Body of pancreas (tissue), 4 donors: Measurements from ENCODE around the gene ITGAV.

Experiments
- POLR2A ChIP-seq, 3 donors: fragments of 450-650 bp; IDR thresholded peaks; one replicate each; pipeline ENCODE4 v1.6.1; 2016; ENCODE audit warnings: antibody characterized with exemption in 3 of 3, mild to moderate bottlenecking in 2 of 3
- TF ChIP-seq, protein P1 (sequence below), 7 experiments: fragments of 450-650 bp in 4 of 7; fragments of 200-600 bp in 3 of 7; sonication (generic) in 3 of 7; IDR thresholded peaks; one replicate each; pipeline ENCODE4 v1.5.1; 2016 to 2019; ENCODE audit warnings: antibody characterized with exemption in 7 of 7

DNA sequence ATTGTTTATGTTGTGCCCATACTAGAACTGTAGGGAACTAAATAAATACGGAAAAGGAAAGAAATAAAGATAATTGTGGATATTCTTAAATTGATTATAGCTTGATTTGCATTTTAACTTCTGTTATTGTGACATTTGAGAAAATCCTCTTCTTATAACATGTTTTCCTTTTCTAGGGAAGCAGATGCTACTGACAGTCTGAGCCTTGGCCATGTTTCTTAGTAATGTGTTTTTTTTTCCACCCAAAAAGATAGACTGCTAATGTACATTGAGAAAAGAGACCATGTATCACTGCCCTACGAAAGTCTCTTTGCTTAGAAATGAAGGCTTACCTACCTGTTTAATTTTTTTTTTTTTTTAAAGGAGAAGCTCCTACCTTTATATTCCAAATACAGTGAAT lies 22.2 kb downstream of the ITGAV start:
- TF ChIP-seq, protein P1, sequence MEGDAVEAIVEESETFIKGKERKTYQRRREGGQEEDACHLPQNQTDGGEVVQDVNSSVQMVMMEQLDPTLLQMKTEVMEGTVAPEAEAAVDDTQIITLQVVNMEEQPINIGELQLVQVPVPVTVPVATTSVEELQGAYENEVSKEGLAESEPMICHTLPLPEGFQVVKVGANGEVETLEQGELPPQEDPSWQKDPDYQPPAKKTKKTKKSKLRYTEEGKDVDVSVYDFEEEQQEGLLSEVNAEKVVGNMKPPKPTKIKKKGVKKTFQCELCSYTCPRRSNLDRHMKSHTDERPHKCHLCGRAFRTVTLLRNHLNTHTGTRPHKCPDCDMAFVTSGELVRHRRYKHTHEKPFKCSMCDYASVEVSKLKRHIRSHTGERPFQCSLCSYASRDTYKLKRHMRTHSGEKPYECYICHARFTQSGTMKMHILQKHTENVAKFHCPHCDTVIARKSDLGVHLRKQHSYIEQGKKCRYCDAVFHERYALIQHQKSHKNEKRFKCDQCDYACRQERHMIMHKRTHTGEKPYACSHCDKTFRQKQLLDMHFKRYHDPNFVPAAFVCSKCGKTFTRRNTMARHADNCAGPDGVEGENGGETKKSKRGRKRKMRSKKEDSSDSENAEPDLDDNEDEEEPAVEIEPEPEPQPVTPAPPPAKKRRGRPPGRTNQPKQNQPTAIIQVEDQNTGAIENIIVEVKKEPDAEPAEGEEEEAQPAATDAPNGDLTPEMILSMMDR (IDR thresholded peaks at IDR 0.05): no peak
- TF ChIP-seq POLR2A (IDR thresholded peaks at IDR 0.05): no peak
